Mesendoderm (in vitro differentiated cells): Measurements from ENCODE around the gene ETFA.
A peak's percentile ranks its signal among the peaks of the same experiment; 100 is the strongest.

Source experiments
- DNase-seq: peaks from one replicate; pipeline ENCODE4 v3.0.0; 2013
- H2AK5ac ChIP-seq: 2 replicates; pipeline ENCODE4 v1.6.1; 2013; ENCODE audit warnings: low read length, inconsistent platforms
- H2BK120ac ChIP-seq: 2 replicates; pipeline ENCODE4 v1.6.1; 2013; ENCODE audit warnings: low read depth, mild to moderate bottlenecking, low read length, moderate library complexity, mixed read lengths
- H2BK15ac ChIP-seq: replicated peaks from 2 replicates; pipeline ENCODE4 v1.6.1; 2013; ENCODE audit warnings: low read depth, mild to moderate bottlenecking, moderate library complexity
- H2BK5ac ChIP-seq: 2 replicates; pipeline ENCODE4 v1.6.1; 2013; ENCODE audit warnings: low read length, inconsistent platforms
- H3K18ac ChIP-seq: 2 replicates; pipeline ENCODE4 v1.6.1; 2013; ENCODE audit warnings: mild to moderate bottlenecking, low read length, mixed read lengths
- H3K23ac ChIP-seq: one replicate; pipeline ENCODE4 v1.6.1; 2013; ENCODE audit warnings: low read length
- H3K27ac ChIP-seq: 2 replicates; pipeline ENCODE4 v1.5.1; 2013; ENCODE audit warnings: low read depth, mild to moderate bottlenecking, inconsistent platforms, low read length, moderate library complexity
- H3K27me3 ChIP-seq: 2 replicates; pipeline ENCODE4 v1.6.1; 2013; ENCODE audit warnings: low read length, control low read depth, mild to moderate bottlenecking, inconsistent platforms; ENCODE audit not compliant: insufficient read depth, poor library complexity
- H3K36me3 ChIP-seq: 2 replicates; pipeline ENCODE4 v1.6.1; 2013; ENCODE audit warnings: low read length, inconsistent platforms; ENCODE audit not compliant: control insufficient read depth, insufficient read depth
- H3K4ac ChIP-seq: one replicate; pipeline ENCODE4 v1.6.1; 2013; ENCODE audit warnings: low read depth, mild to moderate bottlenecking, low read length, moderate library complexity
- H3K4me1 ChIP-seq: 2 replicates; pipeline ENCODE4 v1.6.1; 2013; ENCODE audit warnings: low read depth, low read length, inconsistent platforms; ENCODE audit not compliant: control insufficient read depth
- H3K4me2 ChIP-seq: 2 replicates; pipeline ENCODE4 v1.6.1; 2013; ENCODE audit warnings: low read length
- H3K4me3 ChIP-seq: 2 replicates; pipeline ENCODE4 v1.5.1; 2013; ENCODE audit warnings: mild to moderate bottlenecking, low read length
- H3K56ac ChIP-seq: one replicate; pipeline ENCODE4 v1.6.1; 2013; ENCODE audit warnings: low read length
- H3K79me1 ChIP-seq: 2 replicates; pipeline ENCODE4 v1.6.1; 2013; ENCODE audit warnings: low read length, inconsistent platforms
- H3K79me2 ChIP-seq: 2 replicates; pipeline ENCODE4 v1.6.1; 2013; ENCODE audit warnings: mild to moderate bottlenecking, low read length; ENCODE audit not compliant: control insufficient read depth, insufficient read depth
- H3K9ac ChIP-seq: 2 replicates; pipeline ENCODE4 v1.6.1; 2013; ENCODE audit warnings: low read length, inconsistent platforms
- H4K5ac ChIP-seq: one replicate; pipeline ENCODE4 v1.6.1; 2013; ENCODE audit warnings: low read length
- H4K8ac ChIP-seq: one replicate; pipeline ENCODE4 v1.6.1; 2013; ENCODE audit warnings: low read depth, mild to moderate bottlenecking, control low read depth, low read length, moderate library complexity
- WGBS: extraction: QIAGEN DNeasy Blood & Tissue Kit; methylation state at CpG from one replicate; pipeline ENCODE4 v1.1.7; 2013; ENCODE audit warnings: low lambda C conversion rate, missing lambda C conversion rate; ENCODE audit not compliant: insufficient coverage; ENCODE audit errors: extremely low coverage; 5-methylcytosine and 5-hydroxymethylcytosine counted together

Gene ETFA

GRCh38 chr15:76286271-76286879 is 24.9 kb downstream of the ETFA start:
- no peaks in the 10 kb centered on the region for H3K27me3 ChIP-seq
- no peaks in the 10 kb centered on the region for H3K4me1 ChIP-seq
- H3K79me2 ChIP-seq = no peaks in the 10 kb centered on the region
- H2BK15ac ChIP-seq = no peak overlapping the region
- no peak overlapping the region for H3K27ac ChIP-seq
- no peak overlapping the region for H3K23ac ChIP-seq
- no peak overlapping the region for H4K5ac ChIP-seq
- H3K4ac ChIP-seq = no peak overlapping the region
- H3K9ac ChIP-seq = no peak overlapping the region
- no peak overlapping the region for H3K56ac ChIP-seq
- H4K8ac ChIP-seq = no peak overlapping the region
- no peak overlapping the region for H2BK120ac ChIP-seq
- no peak overlapping the region for H3K4me2 ChIP-seq
- H3K18ac ChIP-seq = no peak overlapping the region
- H3K4me3 ChIP-seq = no peak overlapping the region
- no CpG with 5 or more reads among the region's 4 CpGs for WGBS
- DNase-seq = no peak
- H2AK5ac ChIP-seq = no peak overlapping the region
- H2BK5ac ChIP-seq = no peak overlapping the region
- H3K79me1 ChIP-seq = no peaks in the 10 kb centered on the region
- no peaks in the 10 kb centered on the region for H3K36me3 ChIP-seq

DNA sequence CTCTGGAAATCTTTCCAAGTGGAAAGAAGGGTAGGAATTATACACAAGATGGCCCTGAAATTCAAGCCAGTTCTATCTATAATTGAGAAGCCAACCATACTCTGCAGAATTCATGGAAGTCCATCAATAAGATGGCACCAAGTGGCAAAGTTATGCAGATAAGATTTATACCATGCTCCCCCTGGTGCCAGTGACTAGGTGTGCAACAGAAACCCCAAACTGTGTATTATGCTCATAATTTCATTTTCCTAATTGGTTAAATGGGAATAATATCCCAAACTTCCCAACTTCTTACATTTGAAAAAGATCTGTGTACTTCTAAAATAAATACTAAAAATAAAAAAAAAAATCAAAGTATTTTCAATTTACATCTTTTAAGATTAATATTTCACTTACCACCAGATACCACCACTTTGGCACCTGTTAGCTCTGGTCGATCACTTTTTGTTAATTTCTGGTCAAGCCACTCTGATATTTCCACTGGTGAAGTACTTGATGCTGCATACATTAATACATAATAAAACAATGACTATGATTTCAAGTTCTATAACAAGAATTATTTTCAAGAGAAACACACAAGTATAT is 25.9 kb downstream of the ETFA start:
- no CpG with 5 or more reads among the region's 1 CpG for WGBS
- H2BK15ac ChIP-seq = no peak overlapping the region
- H3K36me3 ChIP-seq = no peaks in the 10 kb centered on the region

GRCh38 chr15:76282465-76282864 is 28.8 kb downstream of the ETFA start:
- Histone ChIP-seq H3K4me2 (no peak overlapping the region), H3K27ac (no peak overlapping the region), H2BK120ac (no peak overlapping the region), H3K56ac (no peak overlapping the region), H3K27me3 (no peaks in the 10 kb centered on the region), H3K79me1 (no peaks in the 10 kb centered on the region), H3K9ac (no peak overlapping the region), H3K4me3 (no peak overlapping the region), H3K79me2 (no peaks in the 10 kb centered on the region), H2AK5ac (no peak overlapping the region), H2BK15ac (no peak overlapping the region), H3K4ac (no peak overlapping the region), H4K8ac (no peak overlapping the region), H3K18ac (no peak overlapping the region), H4K5ac (no peak overlapping the region), H3K4me1 (no peaks in the 10 kb centered on the region), H3K23ac (no peak overlapping the region), H3K36me3 (no peaks in the 10 kb centered on the region), H2BK5ac (no peak overlapping the region)
- no CpG with 5 or more reads among the region's 3 CpGs for WGBS
- no peak for DNase-seq

More for the DNA sequence above, 25.9 kb downstream of the ETFA start:
- no peak overlapping the region for H3K56ac ChIP-seq
- H4K5ac ChIP-seq = no peak overlapping the region
- H3K4me3 ChIP-seq = no peak overlapping the region
- H3K27me3 ChIP-seq = no peaks in the 10 kb centered on the region
- no peak overlapping the region for H3K18ac ChIP-seq
- H3K27ac ChIP-seq = no peak overlapping the region
- no peak overlapping the region for H3K23ac ChIP-seq
- no peaks in the 10 kb centered on the region for H3K79me2 ChIP-seq
- DNase-seq = no peak
- no peaks in the 10 kb centered on the region for H3K79me1 ChIP-seq
- H3K9ac ChIP-seq = no peak overlapping the region
- no peaks in the 10 kb centered on the region for H3K4me1 ChIP-seq
- no peak overlapping the region for H2BK120ac ChIP-seq
- no peak overlapping the region for H3K4me2 ChIP-seq
- no peak overlapping the region for H4K8ac ChIP-seq
- no peak overlapping the region for H2AK5ac ChIP-seq
- no peak overlapping the region for H3K4ac ChIP-seq
- H2BK5ac ChIP-seq = no peak overlapping the region

DNA sequence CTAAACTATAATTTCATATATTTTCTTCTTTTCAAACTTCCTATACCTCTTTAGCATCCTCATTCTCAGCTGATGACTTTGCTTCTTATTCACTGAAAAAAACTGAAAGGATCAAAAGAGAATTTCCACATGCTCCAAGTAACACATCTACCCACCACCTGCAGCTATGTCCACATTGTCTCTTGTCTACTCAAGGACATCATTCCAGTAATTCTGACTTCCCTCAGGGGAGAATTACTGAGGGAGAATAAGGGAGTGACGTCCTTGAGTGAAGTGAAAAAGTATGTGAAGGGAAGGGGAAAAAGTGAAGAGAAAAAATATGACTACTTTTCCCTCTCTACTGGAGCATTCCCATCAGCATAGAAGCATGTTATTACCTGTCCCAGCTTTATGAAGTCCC is 32.6 kb downstream of the ETFA start:
- Histone ChIP-seq H3K4me1 (no peaks in the 10 kb centered on the region), H3K79me2 (no peaks in the 10 kb centered on the region), H2BK120ac (no peak overlapping the region), H4K5ac (no peak overlapping the region), H3K56ac (no peak overlapping the region), H3K4ac (no peak overlapping the region), H3K23ac (no peak overlapping the region), H2BK15ac (no peak overlapping the region), H2BK5ac (no peak overlapping the region), H3K9ac (no peak overlapping the region), H2AK5ac (no peak overlapping the region), H3K27me3 (no peaks in the 10 kb centered on the region), H3K36me3 (no peaks in the 10 kb centered on the region), H3K79me1 (no peaks in the 10 kb centered on the region), H3K4me2 (no peak overlapping the region), H3K4me3 (no peak overlapping the region), H3K27ac (no peak overlapping the region), H3K18ac (no peak overlapping the region), H4K8ac (no peak overlapping the region)
- DNase-seq = no peak
- WGBS = no CpG with 5 or more reads among the region's 1 CpG

DNA sequence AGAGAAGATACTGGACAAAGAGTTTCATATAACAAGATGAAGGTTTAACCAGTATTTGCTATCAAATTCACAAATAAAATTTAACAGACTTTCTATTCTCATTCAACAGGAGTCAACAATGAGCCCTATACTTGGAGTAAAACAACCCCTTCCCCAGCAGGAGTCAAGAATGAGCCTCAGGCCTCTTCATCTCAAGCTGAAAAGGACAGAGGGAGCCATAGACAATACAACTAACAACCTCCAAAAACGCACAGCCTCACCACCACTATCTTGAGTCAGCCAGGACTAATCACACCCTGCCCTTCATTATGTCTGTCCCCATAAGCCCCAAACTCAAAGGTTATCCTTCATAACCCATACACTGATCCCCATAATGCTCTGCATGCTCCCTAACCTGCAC is 36.4 kb downstream of the ETFA start:
- H3K4me2 ChIP-seq = no peak overlapping the region
- no peak overlapping the region for H3K27ac ChIP-seq
- H3K4ac ChIP-seq = no peak overlapping the region
- H2BK120ac ChIP-seq = no peak overlapping the region
- DNase-seq = peak; percentile 11
- H3K4me3 ChIP-seq = no peak overlapping the region
- no CpG with 5 or more reads among the region's 1 CpG for WGBS
- H3K56ac ChIP-seq = no peak overlapping the region
- H3K79me2 ChIP-seq = no peaks in the 10 kb centered on the region
- no peak overlapping the region for H2BK5ac ChIP-seq
- H3K36me3 ChIP-seq = peaks cover 2% of the 10 kb centered on the region
- H3K18ac ChIP-seq = no peak overlapping the region
- no peak overlapping the region for H4K5ac ChIP-seq
- H2BK15ac ChIP-seq = no peak overlapping the region
- H3K9ac ChIP-seq = no peak overlapping the region
- no peaks in the 10 kb centered on the region for H3K27me3 ChIP-seq
- H4K8ac ChIP-seq = no peak overlapping the region
- H3K4me1 ChIP-seq = no peaks in the 10 kb centered on the region
- no peaks in the 10 kb centered on the region for H3K79me1 ChIP-seq
- H2AK5ac ChIP-seq = no peak overlapping the region
- H3K23ac ChIP-seq = no peak overlapping the region

GRCh38 chr15:76274226-76274625 is 37.0 kb downstream of the ETFA start:
- Histone ChIP-seq H3K79me1 (no peaks in the 10 kb centered on the region), H3K23ac (no peak overlapping the region), H3K18ac (no peak overlapping the region), H3K79me2 (no peaks in the 10 kb centered on the region), H3K4me1 (no peaks in the 10 kb centered on the region), H3K4me3 (no peak overlapping the region), H3K4me2 (no peak overlapping the region), H3K27ac (no peak overlapping the region), H3K4ac (no peak overlapping the region), H4K8ac (no peak overlapping the region), H3K36me3 (peaks cover 2% of the 10 kb centered on the region), H4K5ac (no peak overlapping the region), H3K56ac (no peak overlapping the region), H2BK5ac (no peak overlapping the region), H2BK15ac (no peak overlapping the region), H2AK5ac (no peak overlapping the region), H3K27me3 (no peaks in the 10 kb centered on the region), H2BK120ac (no peak overlapping the region), H3K9ac (no peak overlapping the region)
- WGBS = no CpG with 5 or more reads among the region's 2 CpGs
- no peak for DNase-seq
